K562 (cell line): ENCODE results near the gene MUC22.

Experiments
- HDGF ChIP-seq: fragments of 450-650 bp; IDR thresholded peaks from 2 replicates; pipeline ENCODE4 v1.6.1; 2016
- MLX ChIP-seq, 2 experiments: fragments of 450-650 bp in 1 of 2; sonication (generic) in 1 of 2; formaldehyde crosslinking; conservative IDR thresholded peaks; 2 replicates each; pipeline versions ENCODE4 v1.4.0 to v1.8.1; 2020 to 2022; ENCODE audit warnings: mild to moderate bottlenecking in 1 of 2, missing genetic modification reagents in 1 of 2
- MYC ChIP-seq, 2 experiments: fragments of 250-450 bp in 1 of 2; sonication (Bioruptor Pico) in 1 of 2; IDR thresholded peaks; 2 replicates each; pipeline versions ENCODE4 v1.5.1 to v1.6.1; 2012 to 2021; ENCODE audit warnings: low read depth in 2 of 2, borderline replicate concordance in 1 of 2, improper control_type of control experiment in 1 of 2, low read length in 1 of 2, mild to moderate bottlenecking in 1 of 2, moderate library complexity in 1 of 2
- POLR2A ChIP-seq: fragments of 450-650 bp; conservative IDR thresholded peaks from 2 replicates; pipeline ENCODE4 v1.6.1; 2016
- TF ChIP-seq, protein P1 (sequence below): sonication (generic); formaldehyde crosslinking; IDR thresholded peaks from 2 replicates; pipeline ENCODE4 v1.8.1; 2023; ENCODE audit warnings: mild to moderate bottlenecking, missing genetic modification reagents, moderate library complexity

DNA sequence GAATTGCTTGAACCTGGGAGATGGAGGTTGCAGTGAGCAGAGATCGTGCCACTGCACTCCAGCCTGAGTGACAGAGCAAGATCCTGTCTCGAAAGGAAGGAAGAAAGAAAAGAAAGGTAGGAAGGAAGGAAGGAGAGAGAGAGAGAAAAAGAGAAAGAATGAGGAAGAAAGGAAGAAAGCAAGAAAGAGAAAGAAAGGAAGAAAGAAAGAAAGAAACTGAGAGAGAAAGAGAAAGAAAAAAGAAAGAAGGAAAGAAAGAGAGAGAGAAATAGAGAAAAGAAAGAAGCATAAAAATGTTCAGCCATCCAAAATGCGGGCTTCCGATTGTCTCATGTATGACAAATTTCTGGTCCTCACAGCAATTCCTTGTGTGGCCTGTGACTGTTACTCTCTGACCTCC is 22.8 kb downstream of the MUC22 start:
- TF ChIP-seq MLX (CRISPR knock-in tag; conservative IDR thresholded peaks at IDR 0.05) (no peak), HDGF (no peak), MYC (IDR thresholded peaks at IDR 0.05; ENCODE audit: low read depth, low read length) (no peak), MYC (CRISPR knock-in tag; IDR thresholded peaks at IDR 0.05; ENCODE audit: borderline replicate concordance, low read depth) (no peak), POLR2A (no peak)
- TF ChIP-seq, protein P1, sequence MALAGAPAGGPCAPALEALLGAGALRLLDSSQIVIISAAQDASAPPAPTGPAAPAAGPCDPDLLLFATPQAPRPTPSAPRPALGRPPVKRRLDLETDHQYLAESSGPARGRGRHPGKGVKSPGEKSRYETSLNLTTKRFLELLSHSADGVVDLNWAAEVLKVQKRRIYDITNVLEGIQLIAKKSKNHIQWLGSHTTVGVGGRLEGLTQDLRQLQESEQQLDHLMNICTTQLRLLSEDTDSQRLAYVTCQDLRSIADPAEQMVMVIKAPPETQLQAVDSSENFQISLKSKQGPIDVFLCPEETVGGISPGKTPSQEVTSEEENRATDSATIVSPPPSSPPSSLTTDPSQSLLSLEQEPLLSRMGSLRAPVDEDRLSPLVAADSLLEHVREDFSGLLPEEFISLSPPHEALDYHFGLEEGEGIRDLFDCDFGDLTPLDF (CRISPR knock-in tag): no peak
